K562 treated with DMSO at 1 percent for 12 hours (cell line): ENCODE results near the gene CALCOCO1. TPM values are rescaled to one million over a fixed set of nuclear protein-coding genes. Genes with fewer than 3 reads are reported as not detected.

ENCODE experiments used
- total RNA-seq: library from RNA; unstranded; fragments of 300-600 nt; gene quantifications from 2 replicates; pipeline ENCODE4 v1.2.3, GENCODE V29; 2022; ENCODE audit not compliant: insufficient read depth

The CALCOCO1 gene, protein sequence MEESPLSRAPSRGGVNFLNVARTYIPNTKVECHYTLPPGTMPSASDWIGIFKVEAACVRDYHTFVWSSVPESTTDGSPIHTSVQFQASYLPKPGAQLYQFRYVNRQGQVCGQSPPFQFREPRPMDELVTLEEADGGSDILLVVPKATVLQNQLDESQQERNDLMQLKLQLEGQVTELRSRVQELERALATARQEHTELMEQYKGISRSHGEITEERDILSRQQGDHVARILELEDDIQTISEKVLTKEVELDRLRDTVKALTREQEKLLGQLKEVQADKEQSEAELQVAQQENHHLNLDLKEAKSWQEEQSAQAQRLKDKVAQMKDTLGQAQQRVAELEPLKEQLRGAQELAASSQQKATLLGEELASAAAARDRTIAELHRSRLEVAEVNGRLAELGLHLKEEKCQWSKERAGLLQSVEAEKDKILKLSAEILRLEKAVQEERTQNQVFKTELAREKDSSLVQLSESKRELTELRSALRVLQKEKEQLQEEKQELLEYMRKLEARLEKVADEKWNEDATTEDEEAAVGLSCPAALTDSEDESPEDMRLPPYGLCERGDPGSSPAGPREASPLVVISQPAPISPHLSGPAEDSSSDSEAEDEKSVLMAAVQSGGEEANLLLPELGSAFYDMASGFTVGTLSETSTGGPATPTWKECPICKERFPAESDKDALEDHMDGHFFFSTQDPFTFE
- total RNA-seq, result 11.7 and 34.7 TPM in 2 replicates

DNA sequence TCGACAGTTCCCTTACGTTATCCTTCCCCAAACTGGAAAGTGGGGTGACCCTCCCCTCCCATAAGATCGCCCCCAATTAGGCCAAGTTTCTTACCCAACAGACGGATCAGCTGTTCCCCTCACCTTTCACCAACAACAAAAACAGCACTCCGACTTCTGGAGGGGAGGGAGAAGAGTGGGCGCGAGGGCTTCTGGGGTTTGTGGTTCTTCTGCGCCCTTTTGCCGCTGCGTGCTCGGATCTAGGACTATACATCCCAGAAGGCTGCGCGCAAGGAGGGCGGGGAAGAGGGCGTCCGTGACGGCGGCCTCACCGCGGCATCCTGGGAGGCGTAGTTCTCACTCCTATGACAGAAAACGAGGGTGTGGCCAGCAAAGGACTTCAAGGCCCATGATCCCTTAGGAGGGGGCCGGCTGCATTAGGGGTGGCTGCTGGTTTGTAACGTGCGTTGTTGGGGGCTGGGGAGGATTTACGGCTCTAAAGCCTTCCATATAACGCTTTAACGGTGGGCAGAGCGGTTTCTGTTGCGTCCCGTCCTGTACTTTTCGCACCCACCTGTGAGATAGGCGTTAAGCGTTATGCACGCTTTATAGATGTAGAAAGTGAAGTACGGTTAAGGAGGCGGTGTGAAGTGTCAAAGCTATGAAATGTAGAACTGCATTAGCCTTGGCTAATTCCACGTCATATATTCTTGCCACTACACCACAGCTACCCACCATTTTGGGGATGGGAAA is at the start of gene CALCOCO1:
Gene CALCOCO1, minus strand, starts transcription at position 143 of the 732 bp plus-strand sequence. CDS start 2,210 bp downstream, outside the sequence.

GRCh38 chr12:53751336-53752191 is 24.3 kb upstream of the CALCOCO1 start, which contains the start of gene CISTR:
CISTR (minus strand) TSS chr12:53751979.

DNA sequence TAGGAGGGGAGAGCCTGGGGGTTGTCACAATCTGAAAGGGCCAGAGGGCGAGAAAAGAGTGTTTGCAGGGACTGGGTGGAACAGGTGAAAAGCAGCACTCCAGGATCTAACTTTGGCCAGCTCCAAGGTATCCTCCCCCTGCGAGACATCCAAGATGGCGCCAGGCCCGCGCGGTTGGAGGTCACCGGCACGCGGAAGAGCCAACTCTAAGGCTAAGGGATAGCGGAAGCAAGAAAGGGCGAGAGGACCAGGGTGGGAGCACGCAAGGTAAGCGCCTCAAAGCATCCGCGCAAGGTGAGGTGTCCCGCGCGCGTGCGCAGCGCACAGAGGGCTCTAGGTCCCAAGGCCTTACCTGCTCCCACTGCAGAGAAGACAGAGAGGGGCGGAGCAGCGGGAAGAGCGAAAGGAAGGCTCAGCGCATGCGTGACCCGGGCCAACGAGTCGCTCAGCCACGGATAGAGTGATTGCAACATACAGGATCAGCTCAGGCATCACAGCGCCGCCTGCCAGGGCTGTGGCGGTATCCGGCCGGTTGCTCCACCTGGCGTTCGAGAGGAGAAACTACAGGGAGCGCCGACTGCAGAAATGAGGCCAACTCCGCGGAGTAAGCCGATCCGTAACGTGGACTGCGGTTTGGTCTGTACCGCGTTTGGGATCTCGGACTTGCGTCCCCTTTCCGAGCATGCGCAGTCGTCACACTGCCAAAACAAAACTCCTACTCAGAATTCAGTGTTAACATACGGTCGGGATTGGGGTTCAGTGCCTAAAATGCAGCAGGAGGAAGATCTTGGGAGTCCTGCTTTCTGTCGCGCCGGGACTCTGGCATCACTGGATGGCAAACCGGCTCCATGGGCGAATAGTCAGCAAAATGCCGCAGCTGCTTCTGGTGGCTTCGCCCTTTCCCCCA is 51.3 kb downstream of the CALCOCO1 start, which contains the start of gene ATP5MC2:
Gene ATP5MC2, minus strand, starts transcription at position 383 of the 907 bp plus-strand sequence. CDS start 3,469 bp downstream, outside the sequence.

Other genes starting within 250 kb of the CALCOCO1 start
- 2.2 and 5.2 TPM in 2 replicates for gene MAP3K12, start 228.0 kb downstream of the CALCOCO1 start, total RNA-seq
- 60.8 and 65.7 TPM in 2 replicates for gene TARBP2, start 226.2 kb downstream of the CALCOCO1 start, total RNA-seq
- not detected in 2 replicates for gene NPFF, start 220.0 kb downstream of the CALCOCO1 start, total RNA-seq
- gene ATF7, start 101.1 kb downstream of the CALCOCO1 start, total RNA-seq, result 3.7 and 15.8 TPM in 2 replicates
- gene ATP5MC2, start 51.4 kb downstream of the CALCOCO1 start, total RNA-seq, result 487 and 568 TPM in 2 replicates
- not detected in 2 replicates for gene CISTR, start 24.5 kb upstream of the CALCOCO1 start, total RNA-seq
- 0.78 and 2.1 TPM in 2 replicates for gene HOXC13, start 211.4 kb upstream of the CALCOCO1 start, total RNA-seq
- gene HOXC12, start 227.5 kb upstream of the CALCOCO1 start, total RNA-seq, result 0.64 and 0.77 TPM in 2 replicates
- gene HOXC11, start 245.7 kb upstream of the CALCOCO1 start, total RNA-seq, result not detected in 2 replicates
- not detected in 2 replicates for gene HOTAIR, start 247.5 kb upstream of the CALCOCO1 start, total RNA-seq